ENCODE results near the gene GALNT18. TPM values are rescaled to one million over a fixed set of nuclear protein-coding genes. Genes with fewer than 3 reads are reported as not detected.

Gene GALNT18
- total RNA-seq, 1 donor from 2014 or later, result 1.2 TPM

GRCh38 chr11:11390068-11390771 is 231.6 kb downstream of the GALNT18 start:
- intact Hi-C loops (cut with micrococcal nuclease), result no loop called here

- intact Hi-C loops (cut with micrococcal nuclease), result no loop called here
These were observed 232.6 kb downstream of the GALNT18 start for GRCh38 chr11:11389238-11389637.

- intact Hi-C loops (cut with micrococcal nuclease), result no loop called here
These were observed 234.0 kb downstream of the GALNT18 start for GRCh38 chr11:11387622-11388305.

- intact Hi-C loops (cut with micrococcal nuclease), result no loop called here
These were observed 234.6 kb downstream of the GALNT18 start for GRCh38 chr11:11387207-11387606.

GRCh38 chr11:11384829-11385228 is 237.0 kb downstream of the GALNT18 start:
- intact Hi-C loops (cut with micrococcal nuclease), result no loop called here

- intact Hi-C loops (cut with micrococcal nuclease), result no loop called here
These were observed 237.8 kb downstream of the GALNT18 start for GRCh38 chr11:11383995-11384394.

- intact Hi-C loops (cut with micrococcal nuclease), result no loop called here
These were observed 238.8 kb downstream of the GALNT18 start for GRCh38 chr11:11382858-11383532.

GRCh38 chr11:11381471-11382105 is 240.2 kb downstream of the GALNT18 start:
- intact Hi-C loops (cut with micrococcal nuclease), result no loop called here

- intact Hi-C loops (cut with micrococcal nuclease), result no loop called here
These were observed 240.9 kb downstream of the GALNT18 start for GRCh38 chr11:11380883-11381282.

GRCh38 chr11:11380340-11380739 is 241.5 kb downstream of the GALNT18 start:
- intact Hi-C loops (cut with micrococcal nuclease), result no loop called here

GRCh38 chr11:11379661-11380060 is 242.1 kb downstream of the GALNT18 start:
- intact Hi-C loops (cut with micrococcal nuclease), result no loop called here

GRCh38 chr11:11378184-11378940 is 243.4 kb downstream of the GALNT18 start:
- intact Hi-C loops (cut with micrococcal nuclease), result no loop called here

- intact Hi-C loops (cut with micrococcal nuclease), result no loop called here
These were observed 247.3 kb downstream of the GALNT18 start for GRCh38 chr11:11374358-11375148.

- intact Hi-C loops (cut with micrococcal nuclease), result no loop called here
These were observed 247.9 kb downstream of the GALNT18 start for GRCh38 chr11:11373934-11374333.

- intact Hi-C loops (cut with micrococcal nuclease), result no loop called here
These were observed 249.3 kb downstream of the GALNT18 start for GRCh38 chr11:11372461-11372860.

GRCh38 chr11:11370962-11371303 is 250.9 kb downstream of the GALNT18 start:
- intact Hi-C loops (cut with micrococcal nuclease), result no loop called here

GRCh38 chr11:11370255-11370961 is 251.4 kb downstream of the GALNT18 start:
- intact Hi-C loops (cut with micrococcal nuclease), result no loop called here

- intact Hi-C loops (cut with micrococcal nuclease), result no loop called here
These were observed 255.0 kb downstream of the GALNT18 start for GRCh38 chr11:11366793-11367192.

- intact Hi-C loops (cut with micrococcal nuclease), result no loop called here
These were observed 258.1 kb downstream of the GALNT18 start for GRCh38 chr11:11363674-11364073.

- intact Hi-C loops (cut with micrococcal nuclease), result no loop called here
These were observed 262.2 kb downstream of the GALNT18 start for GRCh38 chr11:11359611-11360010.
